ENCODE measurements around the gene CPA2.
"Not testable (repeated sequence)": the region's sequence is repeated elsewhere in the genome, so short reads cannot be mapped to it uniquely, and the experiment has no call there.

The CPA2 gene

DNA sequence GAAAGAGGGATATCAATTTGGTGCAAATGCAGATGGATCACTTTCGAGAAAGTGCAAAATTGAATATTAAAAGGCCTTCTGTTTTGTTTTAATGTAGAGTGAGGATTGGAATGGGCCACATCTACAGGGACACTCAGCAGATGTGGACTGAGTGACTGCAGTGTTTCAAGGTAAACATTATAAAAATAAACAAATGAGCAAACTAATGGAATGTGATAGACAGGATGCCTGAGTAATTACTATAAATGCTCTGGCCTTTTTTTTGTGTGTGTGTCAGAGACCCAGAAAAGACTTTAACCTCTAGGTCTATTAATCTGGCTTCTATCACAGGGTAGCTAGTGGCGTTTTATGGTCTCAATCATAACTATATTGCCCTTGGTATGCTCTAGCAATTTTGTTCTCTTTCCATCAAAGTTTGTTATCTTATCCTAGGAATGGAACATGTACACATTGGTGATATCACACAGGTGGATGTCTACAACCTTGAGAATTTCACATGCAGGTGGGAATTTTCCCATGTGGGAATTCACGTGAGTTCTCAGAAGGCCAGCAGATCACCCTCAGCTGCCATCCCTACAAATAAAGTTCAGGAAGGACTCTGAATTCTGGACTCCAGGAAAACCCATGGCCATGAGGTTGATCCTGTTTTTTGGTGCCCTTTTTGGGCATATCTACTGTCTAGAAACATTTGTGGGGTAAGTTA lies at the start of gene CPA2:
Gene CPA2 (plus strand): TSS at position 606 of the 703 bp plus-strand sequence. CDS start 19 bp downstream, at position 625.
- peak; percentile 28 for DNase-seq

GRCh38 chr7:130218806-130219620 lies 47.6 kb upstream of the CPA2 start:
- DNase-seq, result no peak

DNA sequence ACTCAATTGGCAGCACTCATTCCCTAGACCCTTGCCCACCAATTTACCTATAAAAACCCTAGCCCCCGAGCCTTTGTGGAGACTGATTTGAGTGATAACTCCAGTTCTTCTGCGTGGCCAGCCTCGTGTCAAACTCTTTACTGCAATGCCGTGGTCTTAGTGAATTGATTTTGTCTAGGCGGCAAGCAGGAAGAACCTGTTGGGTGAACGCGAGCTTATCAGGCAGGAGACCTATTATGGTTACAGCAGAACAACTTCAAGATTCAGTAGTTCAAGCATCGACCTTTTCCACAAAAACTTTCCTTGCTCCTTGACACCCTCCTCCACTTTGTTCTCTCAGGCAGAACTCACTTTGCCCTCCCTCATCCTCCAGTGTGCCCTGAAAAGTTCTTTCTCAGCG lies 46.8 kb upstream of the CPA2 start:
- no peak for DNase-seq

DNA sequence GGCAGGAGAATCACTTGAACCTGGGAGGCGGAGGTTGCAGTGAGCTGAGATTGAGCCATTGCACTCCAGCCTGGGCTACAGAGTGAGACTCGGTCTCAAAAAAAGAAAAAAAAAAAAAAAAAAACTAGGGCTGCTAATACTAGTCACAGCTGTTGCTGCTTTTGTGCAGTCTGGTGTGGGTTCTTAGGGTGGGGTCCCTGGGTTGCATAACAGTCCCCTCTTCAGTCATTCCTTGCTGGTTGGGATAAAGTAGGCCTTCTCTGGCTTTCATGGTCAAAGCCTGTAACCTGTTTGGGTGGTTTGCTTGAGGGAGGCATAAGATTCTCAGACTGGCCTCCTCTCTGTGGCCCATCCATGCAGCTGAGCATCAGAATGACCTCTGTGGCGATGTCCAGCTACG lies 44.9 kb upstream of the CPA2 start:
- no peak for DNase-seq

GRCh38 chr7:130223646-130224045 lies 43.0 kb upstream of the CPA2 start:
- no peak for DNase-seq

DNA sequence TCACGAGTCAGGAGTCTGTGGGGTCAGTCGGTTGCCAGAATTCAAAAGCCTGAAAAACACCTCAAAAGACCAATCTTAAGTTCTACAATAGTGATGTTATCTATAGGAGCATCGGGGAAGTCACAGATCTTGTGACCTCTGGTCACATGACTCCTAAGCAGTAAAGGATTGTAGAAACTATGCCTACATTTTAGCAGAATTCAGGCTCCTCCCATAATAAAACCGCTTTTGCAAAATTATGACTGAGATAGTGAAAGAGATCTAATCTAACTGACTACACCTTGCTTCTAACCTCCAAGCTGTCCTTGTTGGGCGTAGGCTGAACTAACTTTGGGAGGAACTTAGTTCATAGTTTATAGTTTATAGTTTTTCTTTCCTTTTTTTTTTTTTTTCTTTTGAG lies 42.5 kb upstream of the CPA2 start:
- DNase-seq, result no peak

GRCh38 chr7:130224923-130225322 lies 41.7 kb upstream of the CPA2 start:
- DNase-seq, result not testable (repeated sequence)

GRCh38 chr7:130226333-130226732 lies 40.3 kb upstream of the CPA2 start:
- no peak for DNase-seq

DNA sequence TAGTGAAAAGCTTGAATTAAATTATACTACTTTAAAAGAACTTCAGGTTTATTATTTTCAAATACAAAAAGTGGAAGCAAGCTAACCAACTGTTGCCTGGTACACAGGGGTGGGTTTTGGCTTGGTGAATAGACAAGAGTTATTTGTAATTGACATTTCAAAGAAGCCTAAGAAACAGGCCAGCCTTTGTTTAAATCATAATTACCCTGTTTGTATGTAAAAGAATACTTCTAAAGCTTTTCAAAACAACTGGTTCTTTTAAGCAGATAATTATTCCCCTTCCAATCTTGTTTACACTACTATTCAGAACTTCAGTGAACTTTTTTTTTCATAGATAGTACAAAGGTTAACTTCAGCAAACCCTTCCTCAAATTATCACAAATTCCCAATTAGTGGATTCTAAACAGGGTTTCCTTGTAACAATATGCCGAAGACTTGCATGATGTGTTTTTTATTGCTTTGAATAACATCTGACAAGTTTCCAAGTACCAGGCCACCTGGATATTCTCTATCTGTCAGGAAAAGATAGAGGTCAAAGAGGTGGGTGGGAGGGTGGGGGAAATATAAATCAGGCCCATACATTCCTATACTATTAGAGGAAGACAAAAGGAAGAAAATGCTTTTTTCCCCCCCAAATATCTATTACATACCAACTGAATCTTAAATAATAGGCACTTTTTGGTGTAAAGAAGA lies 38.6 kb upstream of the CPA2 start:
- no peak for DNase-seq

GRCh38 chr7:130228840-130229502 lies 37.7 kb upstream of the CPA2 start:
- DNase-seq, result no peak

DNA sequence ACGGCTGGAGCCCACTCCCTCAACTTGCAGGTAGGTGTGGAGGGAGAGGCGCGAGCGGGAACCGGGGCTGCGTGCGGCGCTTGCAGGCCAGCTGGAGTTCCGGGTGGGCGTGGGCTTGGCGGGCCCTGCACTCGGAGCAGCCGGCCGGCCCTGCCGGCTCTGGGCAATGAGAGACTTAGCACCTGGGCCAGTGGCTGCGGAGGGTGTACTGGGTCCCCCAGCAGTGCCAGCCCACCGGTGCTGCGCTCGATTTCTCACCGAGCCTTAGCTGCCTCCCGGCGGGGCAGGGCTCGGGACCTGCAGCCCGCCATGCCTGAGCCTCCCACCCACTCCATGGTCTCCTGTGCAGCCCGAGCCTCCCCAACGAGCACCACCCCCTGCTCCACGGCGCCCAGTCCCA lies 36.7 kb upstream of the CPA2 start:
- DNase-seq, result not testable (repeated sequence)

DNA sequence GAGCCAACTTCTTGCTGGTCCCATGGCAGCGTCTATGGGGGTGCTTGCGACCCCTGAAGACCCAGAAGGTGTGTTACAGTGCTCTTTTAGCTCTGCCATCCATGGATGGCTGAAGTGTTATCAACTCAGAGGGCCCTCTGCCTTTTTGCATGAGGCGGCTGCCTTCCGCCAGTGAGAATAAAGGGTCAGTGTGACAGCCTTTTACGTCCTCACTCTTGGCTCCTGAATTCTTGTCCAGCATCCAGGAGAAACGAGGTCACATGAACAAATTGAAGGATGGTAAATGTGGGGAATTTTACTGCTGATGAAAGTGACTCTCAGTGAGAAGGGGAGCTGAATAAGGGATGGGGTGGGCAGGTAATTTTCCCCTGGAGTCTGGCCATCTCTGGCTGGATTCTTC lies 34.9 kb upstream of the CPA2 start:
- no peak for DNase-seq

DNA sequence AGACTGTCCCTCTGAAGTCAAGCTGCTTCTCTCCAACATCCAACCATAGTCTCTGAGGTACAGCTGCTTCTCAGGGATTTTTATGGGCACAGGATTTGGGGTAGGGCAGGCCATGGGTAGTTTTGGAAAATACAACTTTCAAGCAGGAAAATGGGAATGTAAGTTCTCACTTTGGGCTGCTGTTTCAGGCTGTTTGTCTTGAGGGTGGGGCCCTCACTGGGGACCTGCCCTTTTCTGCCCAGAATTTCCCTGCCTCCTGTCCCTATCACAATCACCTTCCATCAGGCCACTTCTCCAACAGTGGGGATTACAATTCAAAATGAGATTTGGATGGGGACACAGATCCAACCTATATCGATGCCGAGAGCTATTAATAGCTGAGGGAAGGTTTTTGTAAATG lies 34.5 kb upstream of the CPA2 start:
- no peak for DNase-seq

- no peak for DNase-seq
Observed at GRCh38 chr7:130234078-130234477, 32.6 kb upstream of the CPA2 start.

GRCh38 chr7:130236361-130236760 lies 30.3 kb upstream of the CPA2 start:
- DNase-seq, result not testable (repeated sequence)

- DNase-seq, result no peak
Observed at GRCh38 chr7:130240240-130240639, 26.4 kb upstream of the CPA2 start.

DNA sequence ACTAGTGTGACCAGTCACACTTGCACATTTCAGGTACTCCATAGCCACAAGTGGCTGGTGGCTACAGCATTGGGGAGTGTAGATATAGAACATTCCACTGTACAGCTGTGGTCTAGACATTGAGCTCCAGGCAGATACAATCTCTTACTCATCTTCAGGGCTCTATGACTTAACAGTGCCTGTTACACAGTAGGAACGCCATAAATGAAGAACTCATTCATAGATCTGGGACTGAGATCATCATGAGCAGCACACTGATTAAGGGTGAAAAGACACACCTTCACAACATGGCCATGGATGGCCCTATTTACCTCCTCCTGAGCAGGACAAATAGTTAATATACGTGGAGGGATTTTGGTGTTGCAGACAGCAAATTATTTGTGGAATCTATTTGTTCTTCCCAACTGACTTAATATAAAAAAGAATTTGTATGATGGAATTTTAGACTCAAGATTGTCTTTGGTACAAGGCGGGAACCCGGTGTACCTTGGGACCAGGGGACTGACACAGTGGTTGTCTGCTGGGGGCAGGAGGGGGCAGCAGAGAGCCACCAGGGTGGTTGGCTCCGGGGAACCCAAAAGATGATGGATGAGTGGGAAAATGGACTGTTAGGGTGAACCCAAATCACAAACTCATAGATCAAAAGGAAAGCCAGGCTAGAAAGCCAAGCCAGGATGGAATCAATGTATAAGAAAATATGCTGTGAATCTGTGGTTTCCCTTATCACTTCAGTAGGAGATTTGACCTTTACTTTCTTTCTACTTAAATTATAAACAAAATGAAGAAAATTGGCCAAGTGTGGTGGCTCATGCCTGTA lies 24.3 kb upstream of the CPA2 start:
- DNase-seq, result peak; percentile 81

DNA sequence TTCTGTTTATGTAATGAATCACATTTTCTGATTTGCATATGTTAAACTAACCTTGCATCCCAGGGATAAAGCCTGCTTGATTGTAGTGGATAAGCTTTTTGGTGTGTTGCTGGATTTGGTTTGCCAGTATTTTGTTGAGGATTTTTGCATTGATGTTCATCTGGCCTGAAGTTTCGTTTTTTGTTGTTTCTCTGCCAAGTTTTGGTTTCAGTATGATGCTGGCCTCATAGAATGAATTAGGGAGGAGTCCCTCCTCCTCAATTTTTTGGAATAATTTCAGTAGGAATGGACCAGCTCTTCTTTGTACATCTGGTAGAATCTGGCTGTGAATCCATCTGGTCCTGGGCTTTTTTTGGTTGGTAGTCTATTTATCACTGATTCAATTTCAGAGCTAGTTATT lies 23.2 kb upstream of the CPA2 start:
- not testable (repeated sequence) for DNase-seq

DNA sequence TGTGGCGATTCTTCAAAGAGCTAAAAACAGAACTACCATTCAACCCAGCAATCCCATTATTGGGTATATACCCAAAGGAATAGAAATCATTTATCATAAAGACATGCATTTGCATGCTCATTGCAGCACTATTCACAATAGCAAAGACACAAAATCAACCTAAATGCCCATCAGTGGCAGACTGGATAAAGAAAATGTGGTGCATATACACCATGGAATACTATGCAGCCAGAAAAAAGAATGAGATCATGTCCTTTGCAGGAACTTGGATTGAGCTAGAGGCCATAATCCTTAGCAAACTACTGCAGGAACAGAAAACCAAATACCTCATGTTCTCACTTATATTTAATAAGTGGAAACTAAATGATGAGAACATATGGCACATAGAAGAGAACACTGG lies 20.2 kb upstream of the CPA2 start:
- not testable (repeated sequence) for DNase-seq

- DNase-seq, result not testable (repeated sequence)
Observed at GRCh38 chr7:130248842-130249241, 17.8 kb upstream of the CPA2 start.

DNA sequence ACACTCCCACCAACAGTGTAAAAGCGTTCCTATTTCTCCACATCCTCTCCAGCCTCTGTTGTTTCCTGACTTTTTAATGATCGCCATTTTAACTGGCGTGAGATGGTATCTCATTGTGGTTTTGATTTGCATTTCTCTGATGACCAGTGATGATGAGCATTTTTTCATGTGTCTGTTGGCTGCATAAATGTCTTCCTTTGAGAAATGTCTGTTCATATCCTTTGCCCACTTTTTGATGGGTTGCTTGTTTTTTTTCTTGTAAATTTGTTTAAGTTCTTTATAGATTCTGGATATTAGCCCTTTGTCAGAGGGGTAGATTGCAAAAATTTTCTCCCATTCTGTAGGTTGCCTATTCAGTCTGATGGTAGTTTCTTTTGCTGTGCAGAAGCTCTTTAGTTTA lies 17.0 kb upstream of the CPA2 start:
- not testable (repeated sequence) for DNase-seq

- peak; percentile 53 for DNase-seq
Observed at GRCh38 chr7:130254555-130254954, 12.1 kb upstream of the CPA2 start.
